ENCODE results near the gene GPRIN1.

Gene GPRIN1

GRCh38 chr5:176589039-176589769 lies 20.8 kb downstream of the GPRIN1 start:
- TF ChIP-seq TCF12 (IDR thresholded peaks at IDR 0.05; ENCODE audit: low read depth) (no peak), CEBPB (IDR thresholded peaks at IDR 0.05) (no peak), EGR1 (IDR thresholded peaks at IDR 0.05) (no peak), EP300 (IDR thresholded peaks at IDR 0.05; ENCODE audit: borderline replicate concordance) (no peak), YY1 (IDR thresholded peaks at IDR 0.05; ENCODE audit: low read depth) (no peak), FOXM1 (IDR thresholded peaks at IDR 0.05; ENCODE audit: borderline replicate concordance, low read depth) (no peak), RAD21 (IDR thresholded peaks at IDR 0.05; ENCODE audit: low read depth) (no peak), USF1 (IDR thresholded peaks at IDR 0.05) (no peak), MAX (IDR thresholded peaks at IDR 0.05) (no peak), REST (IDR thresholded peaks at IDR 0.05; ENCODE audit: low read depth) (no peak), CREB1 (IDR thresholded peaks at IDR 0.05; ENCODE audit: low read depth) (no peak), TEAD4 (IDR thresholded peaks at IDR 0.05) (no peak), TAF1 (IDR thresholded peaks at IDR 0.05; ENCODE audit: low read depth) (no peak), ZBTB7A (IDR thresholded peaks at IDR 0.05; ENCODE audit: low read depth) (no peak), NFIC (IDR thresholded peaks at IDR 0.05) (no peak)

- TF ChIP-seq MAX (IDR thresholded peaks at IDR 0.05) = no peak
- no peak for TF ChIP-seq TAF1 (IDR thresholded peaks at IDR 0.05; ENCODE audit: low read depth)
- no peak for TF ChIP-seq ZBTB7A (IDR thresholded peaks at IDR 0.05; ENCODE audit: low read depth)
- TF ChIP-seq NFIC (IDR thresholded peaks at IDR 0.05) = no peak
- no peak for TF ChIP-seq TEAD4 (IDR thresholded peaks at IDR 0.05)
- TF ChIP-seq RAD21 (IDR thresholded peaks at IDR 0.05; ENCODE audit: low read depth) = no peak
- TF ChIP-seq CEBPB (IDR thresholded peaks at IDR 0.05) = no peak
- TF ChIP-seq REST (IDR thresholded peaks at IDR 0.05; ENCODE audit: low read depth) = no peak
- TF ChIP-seq CREB1 (IDR thresholded peaks at IDR 0.05; ENCODE audit: low read depth) = no peak
- no peak for TF ChIP-seq YY1 (IDR thresholded peaks at IDR 0.05; ENCODE audit: low read depth)
- no peak for TF ChIP-seq EP300 (IDR thresholded peaks at IDR 0.05; ENCODE audit: borderline replicate concordance)
- no peak for TF ChIP-seq EGR1 (IDR thresholded peaks at IDR 0.05)
Measured at GRCh38 chr5:176588297-176588696, 21.7 kb downstream of the GPRIN1 start.

GRCh38 chr5:176587398-176587797 lies 22.6 kb downstream of the GPRIN1 start:
- TF ChIP-seq CREB1 (IDR thresholded peaks at IDR 0.05; ENCODE audit: low read depth) (no peak), NFIC (IDR thresholded peaks at IDR 0.05) (no peak), CEBPB (IDR thresholded peaks at IDR 0.05) (no peak), TAF1 (IDR thresholded peaks at IDR 0.05; ENCODE audit: low read depth) (no peak), YY1 (IDR thresholded peaks at IDR 0.05; ENCODE audit: low read depth) (no peak), EP300 (IDR thresholded peaks at IDR 0.05; ENCODE audit: borderline replicate concordance) (no peak), EGR1 (IDR thresholded peaks at IDR 0.05) (no peak), TCF12 (IDR thresholded peaks at IDR 0.05; ENCODE audit: low read depth) (no peak), TEAD4 (IDR thresholded peaks at IDR 0.05) (no peak), ZBTB7A (IDR thresholded peaks at IDR 0.05; ENCODE audit: low read depth) (no peak), RAD21 (IDR thresholded peaks at IDR 0.05; ENCODE audit: low read depth) (no peak)

- no peak for TF ChIP-seq YY1 (IDR thresholded peaks at IDR 0.05; ENCODE audit: low read depth)
- TF ChIP-seq REST (IDR thresholded peaks at IDR 0.05; ENCODE audit: low read depth) = no peak
- TF ChIP-seq ZBTB7A (IDR thresholded peaks at IDR 0.05; ENCODE audit: low read depth) = no peak
- no peak for TF ChIP-seq MAX (IDR thresholded peaks at IDR 0.05)
- TF ChIP-seq CREB1 (IDR thresholded peaks at IDR 0.05; ENCODE audit: low read depth) = no peak
Measured at GRCh38 chr5:176583076-176583475, 26.9 kb downstream of the GPRIN1 start.

All from Ishikawa (cell line).